ENCODE measurements around the gene SERBP1. TPM values are rescaled to one million over a fixed set of nuclear protein-coding genes. Genes with fewer than 3 reads are reported as not detected.
A peak's percentile ranks its signal among the peaks of the same experiment; 100 is the strongest.
"Not testable (repeated sequence)": the region's sequence is repeated elsewhere in the genome, so short reads cannot be mapped to it uniquely, and the experiment has no call there.

Gene SERBP1
- total RNA-seq, 1 donor = 232 TPM

DNA sequence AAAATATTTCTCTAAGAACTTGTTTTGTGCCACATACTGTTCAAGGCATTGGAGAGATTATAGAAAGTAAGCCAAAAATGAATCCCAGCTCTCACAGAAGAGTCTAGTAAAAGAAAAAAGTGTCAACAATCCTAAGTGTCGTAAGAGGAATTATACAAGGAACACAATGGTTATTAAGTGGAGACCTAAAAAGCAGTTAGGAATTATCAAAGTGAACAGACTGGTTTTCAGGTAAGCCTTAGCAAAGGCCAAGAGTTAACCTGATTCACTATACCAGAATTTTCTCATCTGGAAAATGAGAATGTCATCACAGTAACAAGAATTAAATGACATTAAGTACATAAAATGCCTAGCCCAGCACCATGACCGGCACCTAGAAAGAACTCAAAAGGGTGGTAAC, 15.6 kb downstream of the SERBP1 start:
- TF ChIP-seq, protein P1, sequence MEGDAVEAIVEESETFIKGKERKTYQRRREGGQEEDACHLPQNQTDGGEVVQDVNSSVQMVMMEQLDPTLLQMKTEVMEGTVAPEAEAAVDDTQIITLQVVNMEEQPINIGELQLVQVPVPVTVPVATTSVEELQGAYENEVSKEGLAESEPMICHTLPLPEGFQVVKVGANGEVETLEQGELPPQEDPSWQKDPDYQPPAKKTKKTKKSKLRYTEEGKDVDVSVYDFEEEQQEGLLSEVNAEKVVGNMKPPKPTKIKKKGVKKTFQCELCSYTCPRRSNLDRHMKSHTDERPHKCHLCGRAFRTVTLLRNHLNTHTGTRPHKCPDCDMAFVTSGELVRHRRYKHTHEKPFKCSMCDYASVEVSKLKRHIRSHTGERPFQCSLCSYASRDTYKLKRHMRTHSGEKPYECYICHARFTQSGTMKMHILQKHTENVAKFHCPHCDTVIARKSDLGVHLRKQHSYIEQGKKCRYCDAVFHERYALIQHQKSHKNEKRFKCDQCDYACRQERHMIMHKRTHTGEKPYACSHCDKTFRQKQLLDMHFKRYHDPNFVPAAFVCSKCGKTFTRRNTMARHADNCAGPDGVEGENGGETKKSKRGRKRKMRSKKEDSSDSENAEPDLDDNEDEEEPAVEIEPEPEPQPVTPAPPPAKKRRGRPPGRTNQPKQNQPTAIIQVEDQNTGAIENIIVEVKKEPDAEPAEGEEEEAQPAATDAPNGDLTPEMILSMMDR (IDR thresholded peaks at IDR 0.05; ENCODE audit: insufficient read depth, low read length) = no peak
- no peak overlapping the region for H3K4me3 ChIP-seq (ENCODE audit: low read depth, low read length)
- no peak for DNase-seq (ENCODE audit: low read depth)

DNA sequence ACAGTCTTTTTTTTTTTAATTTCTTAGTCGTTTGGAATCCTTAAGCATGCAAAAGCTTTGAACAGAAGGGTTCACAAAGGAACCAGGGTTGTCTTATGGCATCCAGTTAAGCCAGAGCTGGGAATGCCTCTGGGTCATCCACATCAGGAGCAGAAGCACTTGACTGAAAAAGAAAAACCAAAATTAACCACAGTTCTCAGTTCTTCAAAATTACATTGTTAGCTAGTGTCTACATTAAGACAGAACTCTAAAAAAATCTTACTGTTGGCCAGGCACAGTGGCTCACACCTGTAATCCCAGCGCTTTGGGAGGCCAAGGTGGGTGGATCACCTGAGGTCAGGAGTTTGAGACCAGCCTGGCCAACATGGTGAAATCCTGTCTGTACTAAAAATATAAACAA, 17.1 kb downstream of the SERBP1 start:
- DNase-seq (ENCODE audit: low read depth); H3K4me3 ChIP-seq (ENCODE audit: low read depth, low read length): not testable (repeated sequence)

DNA sequence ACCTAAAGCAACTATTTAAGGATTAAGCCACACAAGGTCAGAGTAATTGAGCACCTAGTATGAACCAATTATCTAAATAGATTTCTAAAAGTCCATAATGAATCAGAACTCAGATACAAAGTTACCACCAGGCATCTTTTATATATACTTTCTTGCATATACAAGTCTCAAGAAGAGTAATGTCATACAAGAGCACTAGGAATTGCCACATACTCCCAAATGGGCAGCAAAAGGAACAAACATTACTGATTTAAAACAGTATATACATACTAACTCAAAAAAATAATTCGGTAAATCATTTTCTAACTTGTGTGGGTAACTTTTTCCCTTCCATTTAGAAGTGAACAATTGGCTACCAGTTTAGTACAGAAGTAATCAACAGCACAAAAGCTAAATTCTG, 22.1 kb downstream of the SERBP1 start:
- no peak for DNase-seq (ENCODE audit: low read depth)
- no peak overlapping the region for H3K4me3 ChIP-seq (ENCODE audit: low read depth, low read length)
- TF ChIP-seq, protein P1 (IDR thresholded peaks at IDR 0.05; ENCODE audit: insufficient read depth, low read length) = no peak

DNA sequence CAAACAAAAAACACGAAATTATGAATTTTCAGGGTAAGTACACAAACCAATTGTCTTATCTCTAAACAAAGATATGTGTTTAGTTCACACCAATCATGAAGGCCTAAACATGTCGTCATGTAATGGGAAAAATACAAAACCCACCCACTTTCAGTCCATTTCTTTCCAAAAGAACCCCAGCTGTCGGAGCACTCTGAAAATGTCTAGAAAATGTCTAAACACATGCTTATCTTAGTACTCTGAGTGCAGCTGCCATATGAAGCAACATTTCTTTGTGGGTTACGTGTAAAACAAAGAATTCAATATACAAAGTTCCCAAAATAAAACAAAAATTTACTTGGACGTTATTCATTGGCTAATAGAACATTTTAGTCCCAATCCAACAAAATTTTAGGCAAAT, 22.7 kb downstream of the SERBP1 start:
- TF ChIP-seq, protein P1 (IDR thresholded peaks at IDR 0.05; ENCODE audit: insufficient read depth, low read length) = no peak
- H3K4me3 ChIP-seq (ENCODE audit: low read depth, low read length) = no peak overlapping the region
- DNase-seq (ENCODE audit: low read depth) = peak; percentile 38

DNA sequence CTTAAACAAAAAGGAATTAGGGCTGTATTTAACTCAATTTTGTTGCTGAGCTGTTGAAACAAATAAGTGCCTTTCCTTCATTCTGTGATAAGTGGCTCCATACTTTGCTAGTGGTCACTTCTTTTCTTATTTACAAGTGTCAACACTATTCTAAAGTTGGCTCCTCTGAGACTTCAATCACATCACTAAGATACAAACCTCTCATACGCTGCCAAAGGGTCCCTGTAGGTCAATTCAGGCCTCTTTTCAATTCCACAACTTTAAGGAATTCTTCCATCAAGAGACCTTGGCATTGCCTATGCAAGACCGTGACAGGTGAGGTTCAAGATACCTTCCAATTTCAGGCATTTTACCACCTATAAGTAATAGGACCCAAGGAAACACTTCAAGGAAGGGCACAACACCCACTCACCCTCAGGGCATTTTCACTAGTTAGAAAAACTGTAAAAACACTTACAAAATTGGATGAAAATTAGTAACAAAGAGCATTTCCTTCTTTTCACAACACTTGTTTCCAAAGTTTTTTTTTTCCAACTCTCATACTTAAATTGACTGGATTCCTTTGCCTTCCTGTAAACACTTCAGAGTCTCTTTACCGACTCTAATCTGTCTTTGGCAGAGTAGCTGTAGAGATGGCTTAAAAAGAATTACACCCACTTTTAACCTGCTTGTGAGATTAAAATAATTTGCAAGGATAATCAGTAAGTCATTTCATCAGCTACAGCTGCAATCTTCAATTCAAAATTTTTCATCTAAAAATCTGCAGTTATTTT, 24.5 kb downstream of the SERBP1 start:
- TF ChIP-seq, protein P1 (IDR thresholded peaks at IDR 0.05; ENCODE audit: insufficient read depth, low read length) = no peak
- DNase-seq (ENCODE audit: low read depth) = no peak
- H3K4me3 ChIP-seq (ENCODE audit: low read depth, low read length) = no peak overlapping the region

DNA sequence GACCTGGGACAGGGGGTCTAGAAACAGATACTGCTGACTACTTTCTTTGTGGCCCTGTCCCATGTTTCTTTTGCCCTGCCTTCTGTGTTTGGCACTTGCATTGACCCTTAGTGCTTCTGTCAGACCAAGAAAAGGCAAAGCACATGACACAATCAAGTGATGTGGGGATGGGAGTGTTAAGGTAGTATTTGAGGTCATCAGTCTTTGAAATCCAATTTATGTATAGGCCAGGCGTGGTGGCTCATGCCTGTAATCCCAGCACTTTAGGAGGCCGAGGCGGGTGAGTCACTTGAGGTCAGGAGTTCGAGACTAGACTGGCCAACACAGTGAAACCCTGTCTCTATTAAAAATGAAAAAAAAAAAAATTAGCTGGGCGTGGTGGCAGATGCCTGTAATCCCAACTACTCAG, 26.0 kb downstream of the SERBP1 start:
- TF ChIP-seq, protein P1 (IDR thresholded peaks at IDR 0.05; ENCODE audit: insufficient read depth, low read length) = no peak
- peak; percentile 31 for DNase-seq (ENCODE audit: low read depth)
- no peak overlapping the region for H3K4me3 ChIP-seq (ENCODE audit: low read depth, low read length)

DNA sequence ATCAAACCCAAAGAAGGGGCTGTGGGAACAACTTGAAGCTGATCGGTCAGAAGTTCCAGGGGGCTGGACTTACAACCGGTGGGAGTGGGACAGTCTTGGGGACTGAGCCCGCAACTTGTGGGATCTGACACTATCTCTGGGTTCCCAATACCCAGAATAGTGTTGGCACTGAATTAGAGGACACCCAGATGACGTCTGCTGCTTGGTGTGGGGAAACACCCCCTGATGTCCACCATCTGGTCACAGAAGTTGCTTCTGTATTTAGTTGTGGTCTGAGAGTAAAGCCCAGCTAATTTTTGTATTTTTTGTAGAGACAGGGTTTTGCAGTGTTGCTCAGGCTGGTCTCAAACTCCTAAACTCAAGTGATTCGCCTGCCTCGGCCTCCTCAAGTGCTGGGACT, 28.8 kb downstream of the SERBP1 start:
- no peak for DNase-seq (ENCODE audit: low read depth)
- TF ChIP-seq, protein P1 (IDR thresholded peaks at IDR 0.05; ENCODE audit: insufficient read depth, low read length) = no peak
- no peak overlapping the region for H3K4me3 ChIP-seq (ENCODE audit: low read depth, low read length)

DNA sequence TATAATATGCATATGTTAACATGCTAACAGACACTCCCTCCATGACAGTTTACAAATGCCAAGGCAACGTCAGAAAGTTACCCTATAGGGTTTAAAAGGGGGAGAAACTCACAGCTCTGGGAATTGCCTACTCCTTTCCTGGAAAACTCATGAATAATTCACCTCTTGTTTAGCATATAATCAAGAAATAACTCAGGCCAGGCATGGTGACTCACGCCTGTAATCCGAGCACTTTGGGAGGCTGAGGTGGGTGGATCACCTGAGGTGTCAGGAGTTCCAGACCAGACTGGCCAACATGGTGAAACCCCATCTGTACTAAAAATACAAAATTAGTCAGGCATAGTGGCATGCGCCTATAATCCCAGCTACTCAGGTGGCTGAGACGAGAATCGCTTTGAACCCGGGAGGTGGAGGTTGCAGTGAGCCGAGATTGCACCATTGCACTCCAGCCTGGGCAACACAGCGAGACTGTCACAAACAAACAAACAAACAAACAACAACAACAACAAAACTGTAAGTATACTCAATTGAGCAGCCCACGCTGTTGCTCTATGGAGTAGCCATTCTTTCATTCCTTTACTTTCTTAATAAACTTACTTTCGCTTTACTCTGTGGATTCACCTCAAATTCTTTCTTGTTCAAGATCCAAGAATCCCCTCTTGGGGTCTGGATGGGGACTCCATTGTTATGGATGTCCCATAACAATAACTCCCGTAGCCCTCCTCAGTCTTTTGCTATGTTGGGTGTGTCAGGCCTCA, 30.0 kb downstream of the SERBP1 start:
- not testable (repeated sequence) for H3K4me3 ChIP-seq (ENCODE audit: low read depth, low read length)
- peak; percentile 19 for DNase-seq (ENCODE audit: low read depth)

Measured in fibroblast of the aortic adventitia (primary cell).